BE2C (cell line): ENCODE data around the gene ARHGAP20. TPM values are rescaled to one million over a fixed set of nuclear protein-coding genes. Genes with fewer than 3 reads are reported as not detected.

Source experiments
- DNase-seq: peaks from one replicate; pipeline ENCODE4 v3.0.0-alpha.2; 2020
- H3K27me3 ChIP-seq: fragments of 250-450 bp; sonication (Bioruptor Pico); 2 replicates; pipeline ENCODE4 v1.5.1; 2020; ENCODE audit warnings: mild to moderate bottlenecking
- H3K36me3 ChIP-seq: fragments of 250-450 bp; sonication (Bioruptor Pico); 2 replicates; pipeline ENCODE4 v1.5.1; 2020; ENCODE audit warnings: mild to moderate bottlenecking
- H3K4me1 ChIP-seq: fragments of 250-450 bp; sonication (Bioruptor Pico); 2 replicates; pipeline ENCODE4 v1.5.1; 2020
- H3K4me3 ChIP-seq: 2 replicates; pipeline ENCODE4 v1.5.1; 2011; ENCODE audit warnings: low read depth, low read length
- H3K9me3 ChIP-seq: fragments of 250-450 bp; sonication (Bioruptor Pico); 2 replicates; pipeline ENCODE4 v1.5.1; 2020
- polyA plus RNA-seq: library from polyadenylated mRNA; unstranded; fragments of >200 nt; gene quantifications from one replicate; pipeline ENCODE4 v1.2.1, GENCODE V29; 2012; ENCODE audit warnings: low read depth, missing spikeins; ENCODE audit not compliant: insufficient read length, insufficient read depth
- TF ChIP-seq, protein P1 (sequence below): IDR thresholded peaks from 2 replicates; pipeline ENCODE4 v1.5.1; 2012; ENCODE audit warnings: mild to moderate bottlenecking, low read depth, low read length

ARHGAP20 gene, protein sequence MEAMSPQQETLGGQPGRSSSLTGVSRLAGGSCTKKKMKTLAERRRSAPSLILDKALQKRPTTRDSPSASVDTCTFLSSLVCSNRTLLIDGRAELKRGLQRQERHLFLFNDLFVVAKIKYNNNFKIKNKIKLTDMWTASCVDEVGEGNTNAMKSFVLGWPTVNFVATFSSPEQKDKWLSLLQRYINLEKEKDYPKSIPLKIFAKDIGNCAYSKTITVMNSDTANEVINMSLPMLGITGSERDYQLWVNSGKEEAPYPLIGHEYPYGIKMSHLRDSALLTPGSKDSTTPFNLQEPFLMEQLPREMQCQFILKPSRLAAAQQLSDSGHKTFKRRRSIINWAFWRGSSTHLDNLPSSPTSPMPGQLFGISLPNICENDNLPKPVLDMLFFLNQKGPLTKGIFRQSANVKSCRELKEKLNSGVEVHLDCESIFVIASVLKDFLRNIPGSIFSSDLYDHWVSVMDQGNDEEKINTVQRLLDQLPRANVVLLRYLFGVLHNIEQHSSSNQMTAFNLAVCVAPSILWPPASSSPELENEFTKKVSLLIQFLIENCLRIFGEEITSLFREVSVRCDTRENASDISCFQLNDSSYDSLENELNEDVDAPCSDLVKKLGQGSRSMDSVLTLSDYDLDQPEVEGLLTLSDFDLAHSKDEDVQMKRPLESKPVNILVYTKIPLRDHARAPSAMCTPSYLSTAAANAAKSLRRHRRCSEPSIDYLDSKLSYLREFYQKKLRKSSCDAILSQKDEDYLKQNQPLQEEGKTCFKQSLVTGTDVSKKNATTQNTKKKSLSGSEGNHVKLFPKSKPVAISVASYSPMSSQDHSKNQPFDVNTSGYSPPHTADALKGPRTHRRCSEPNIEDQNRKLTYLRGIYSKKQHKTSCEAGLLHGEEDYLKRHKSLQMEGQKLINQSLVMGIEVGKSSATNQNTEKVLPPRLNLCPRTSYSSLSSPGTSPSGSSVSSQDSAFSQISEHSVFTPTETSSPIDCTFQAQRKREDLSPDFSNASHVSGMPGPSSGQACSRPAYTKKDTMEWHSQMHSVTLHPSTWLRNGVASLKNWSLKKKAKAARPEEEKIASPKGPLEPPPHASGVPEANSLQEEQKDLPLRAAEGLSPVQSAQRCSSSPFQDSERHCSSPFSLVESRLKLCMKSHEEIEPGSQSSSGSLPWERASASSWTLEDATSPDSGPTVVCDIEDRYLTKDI
- polyA plus RNA-seq, result not detected

DNA sequence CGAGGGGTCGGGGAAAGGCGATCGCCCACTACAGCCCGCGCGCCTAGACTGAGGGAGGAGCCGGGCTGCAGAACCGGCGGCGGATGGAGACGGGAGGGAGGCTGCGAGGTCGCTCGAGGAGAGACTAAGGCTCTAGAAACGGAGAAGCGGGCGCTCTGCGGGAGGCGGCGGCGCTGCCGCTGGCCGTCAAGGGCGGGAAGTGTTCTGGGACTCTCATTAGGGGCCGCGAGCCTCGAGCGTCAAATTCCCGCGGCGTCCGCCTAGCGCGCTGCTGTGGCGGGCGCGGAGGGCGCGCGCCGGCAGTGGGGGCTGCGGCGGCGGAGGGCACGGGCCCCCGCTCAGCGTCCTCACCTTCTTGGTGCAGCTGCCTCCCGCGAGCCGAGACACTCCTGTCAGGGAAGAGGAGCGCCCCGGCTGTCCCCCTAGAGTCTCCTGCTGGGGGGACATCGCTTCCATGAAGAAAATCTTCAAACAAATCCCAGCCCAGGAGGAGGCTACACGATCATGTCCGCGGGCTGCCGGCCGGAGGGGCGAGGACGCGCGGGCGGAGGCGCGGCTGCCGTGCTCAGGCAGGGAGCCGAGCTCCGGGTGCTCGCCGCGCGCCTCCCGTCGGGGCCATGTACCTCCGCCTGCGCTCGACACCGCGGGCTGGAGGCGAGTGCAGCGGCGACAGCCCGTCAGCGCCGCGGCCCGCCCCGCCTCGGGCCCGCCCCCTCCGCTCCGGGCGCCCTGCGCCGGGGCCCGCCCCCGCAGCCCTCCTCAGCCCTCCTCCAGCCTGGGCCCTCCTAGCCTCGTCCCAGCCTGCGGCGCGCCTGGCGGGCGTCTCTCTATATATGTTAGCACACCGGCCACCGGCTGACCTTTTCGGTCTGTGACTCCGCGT lies at the start of gene ARHGAP20:
TSS of gene ARHGAP20 (minus strand) at position 662 of the 883 bp plus-strand sequence. CDS start at position 456, 206 bp downstream.
- TF ChIP-seq, protein P1, sequence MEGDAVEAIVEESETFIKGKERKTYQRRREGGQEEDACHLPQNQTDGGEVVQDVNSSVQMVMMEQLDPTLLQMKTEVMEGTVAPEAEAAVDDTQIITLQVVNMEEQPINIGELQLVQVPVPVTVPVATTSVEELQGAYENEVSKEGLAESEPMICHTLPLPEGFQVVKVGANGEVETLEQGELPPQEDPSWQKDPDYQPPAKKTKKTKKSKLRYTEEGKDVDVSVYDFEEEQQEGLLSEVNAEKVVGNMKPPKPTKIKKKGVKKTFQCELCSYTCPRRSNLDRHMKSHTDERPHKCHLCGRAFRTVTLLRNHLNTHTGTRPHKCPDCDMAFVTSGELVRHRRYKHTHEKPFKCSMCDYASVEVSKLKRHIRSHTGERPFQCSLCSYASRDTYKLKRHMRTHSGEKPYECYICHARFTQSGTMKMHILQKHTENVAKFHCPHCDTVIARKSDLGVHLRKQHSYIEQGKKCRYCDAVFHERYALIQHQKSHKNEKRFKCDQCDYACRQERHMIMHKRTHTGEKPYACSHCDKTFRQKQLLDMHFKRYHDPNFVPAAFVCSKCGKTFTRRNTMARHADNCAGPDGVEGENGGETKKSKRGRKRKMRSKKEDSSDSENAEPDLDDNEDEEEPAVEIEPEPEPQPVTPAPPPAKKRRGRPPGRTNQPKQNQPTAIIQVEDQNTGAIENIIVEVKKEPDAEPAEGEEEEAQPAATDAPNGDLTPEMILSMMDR, result no peak
- peak; percentile 60 for DNase-seq
- Histone ChIP-seq H3K4me3 (peak within 1 kb of the TSS; percentile 21), H3K27me3 (peaks cover 54% of the 10 kb centered on the region), H3K4me1 (no peaks in the 10 kb centered on the region), H3K36me3 (no peaks in the 10 kb centered on the region), H3K9me3 (no peaks in the 10 kb centered on the region)

DNA sequence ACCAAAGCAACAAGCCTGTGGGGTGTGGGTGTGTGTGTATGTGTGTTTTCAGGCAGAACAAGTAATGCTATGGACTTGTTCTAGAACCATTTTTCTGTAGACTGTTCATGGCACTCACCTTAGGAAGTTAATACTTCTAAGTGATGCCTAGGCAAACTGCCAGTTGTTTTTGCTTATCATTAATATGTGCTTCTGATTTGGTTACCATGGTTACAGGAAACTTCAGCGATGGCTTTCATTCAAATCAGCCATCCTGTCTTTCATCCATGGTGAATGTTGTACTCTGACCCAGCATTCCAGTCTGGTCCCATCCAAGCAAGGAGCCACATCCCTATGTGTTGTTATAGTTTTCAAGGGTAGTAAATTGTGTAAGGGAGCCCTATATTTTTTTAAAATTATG lies 49.8 kb upstream of the ARHGAP20 start:
- no peaks in the 10 kb centered on the region for H3K36me3 ChIP-seq
- H3K4me3 ChIP-seq, result no peak overlapping the region
- DNase-seq, result no peak
- H3K4me1 ChIP-seq, result no peaks in the 10 kb centered on the region
- no peaks in the 10 kb centered on the region for H3K27me3 ChIP-seq
- TF ChIP-seq, protein P1, result no peak
- H3K9me3 ChIP-seq, result no peaks in the 10 kb centered on the region

DNA sequence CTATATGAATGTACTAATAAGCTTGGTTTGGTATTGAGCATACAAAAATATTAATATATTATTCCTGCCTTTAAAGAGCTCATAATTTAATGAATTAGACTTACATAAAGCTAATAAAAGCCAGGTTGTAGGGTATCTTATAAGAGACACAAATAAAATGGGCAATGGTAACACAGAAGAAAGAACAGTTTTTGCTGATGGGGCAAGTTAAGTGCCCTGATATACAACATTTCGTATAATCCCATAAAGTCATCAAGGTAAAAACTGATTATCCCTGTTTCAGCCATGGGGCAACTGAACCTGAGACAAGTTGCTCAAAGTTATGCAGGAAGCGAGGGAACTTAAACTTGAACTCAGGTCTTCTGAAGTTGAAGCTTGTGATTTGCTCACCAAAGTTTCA lies 48.9 kb upstream of the ARHGAP20 start:
- Histone ChIP-seq H3K4me3 (no peak overlapping the region), H3K27me3 (no peaks in the 10 kb centered on the region), H3K9me3 (no peaks in the 10 kb centered on the region), H3K36me3 (no peaks in the 10 kb centered on the region), H3K4me1 (no peaks in the 10 kb centered on the region)
- TF ChIP-seq, protein P1, result no peak
- no peak for DNase-seq

DNA sequence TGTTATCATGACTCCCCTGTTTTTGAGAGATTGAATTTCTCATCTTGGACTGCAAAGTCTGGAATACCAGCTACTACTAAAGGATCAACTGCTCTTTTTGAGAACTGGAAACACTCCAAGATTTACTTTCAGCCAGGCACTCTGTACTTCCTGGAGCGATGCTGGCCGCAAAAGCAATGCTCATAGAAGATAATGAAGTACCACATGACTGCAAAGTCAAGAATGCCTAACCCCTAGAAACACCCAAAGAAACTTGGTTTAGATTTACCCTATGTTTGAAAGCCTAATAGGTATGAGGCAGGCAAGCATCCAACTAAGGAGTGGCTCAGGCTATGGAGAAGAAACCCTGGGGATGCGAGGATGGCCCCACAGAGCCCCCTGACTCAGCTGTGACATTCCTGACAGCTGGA lies 47.7 kb upstream of the ARHGAP20 start:
- TF ChIP-seq, protein P1, result no peak
- no peak overlapping the region for H3K4me3 ChIP-seq
- H3K9me3 ChIP-seq, result no peaks in the 10 kb centered on the region
- no peak for DNase-seq
- no peaks in the 10 kb centered on the region for H3K4me1 ChIP-seq
- H3K36me3 ChIP-seq, result no peaks in the 10 kb centered on the region
- H3K27me3 ChIP-seq, result no peaks in the 10 kb centered on the region

DNA sequence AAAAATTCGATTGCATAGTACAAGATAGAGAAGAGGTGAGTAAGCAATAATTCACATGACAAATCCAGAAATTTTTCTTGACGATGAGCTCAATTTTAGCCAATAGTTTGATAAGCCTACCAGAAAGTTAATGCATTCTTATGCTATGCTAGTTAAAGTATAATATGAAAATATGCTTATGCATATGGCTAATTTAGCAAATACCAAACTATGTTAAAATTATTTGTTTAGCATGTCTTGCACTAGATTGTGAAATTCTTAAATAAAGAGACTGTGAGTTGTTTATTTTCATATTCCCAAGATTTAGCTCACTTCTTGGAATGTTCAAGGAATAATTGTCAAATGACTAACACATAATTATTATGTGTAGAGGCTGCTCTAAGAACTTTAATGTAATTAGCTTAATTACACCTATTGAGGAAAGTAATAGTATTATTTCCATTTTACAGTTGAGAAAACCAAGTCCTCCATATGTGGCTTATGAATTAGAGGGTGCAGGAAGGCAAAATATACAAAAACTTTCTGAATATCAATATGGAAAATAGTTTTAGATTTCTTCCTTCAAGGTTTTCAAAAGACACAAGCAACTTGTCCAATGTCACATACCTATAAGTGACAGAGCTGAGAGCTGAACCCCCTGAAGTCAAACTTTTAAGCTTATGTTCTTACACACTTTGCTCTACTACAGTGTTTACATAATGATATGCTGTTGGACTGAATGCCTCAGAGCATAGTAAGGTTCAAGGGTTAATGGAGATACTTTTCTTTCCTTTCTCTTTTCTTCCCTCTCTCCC lies 45.9 kb upstream of the ARHGAP20 start:
- Histone ChIP-seq H3K9me3 (no peaks in the 10 kb centered on the region), H3K4me3 (no peak overlapping the region), H3K36me3 (no peaks in the 10 kb centered on the region), H3K27me3 (no peaks in the 10 kb centered on the region), H3K4me1 (no peaks in the 10 kb centered on the region)
- no peak for DNase-seq
- TF ChIP-seq, protein P1, result no peak
